ENCODE data around the gene RNF167. TPM values are rescaled to one million over a fixed set of nuclear protein-coding genes. Genes with fewer than 3 reads are reported as not detected.

RNF167 gene
- total RNA-seq, result 90.4 and 93.2 TPM in 2 replicates
- long read RNA-seq, partial matches to known transcripts, result 0 of 3 reads
- long read RNA-seq, other reads (novel, unspliced or antisense), result 1 of 3 reads

- TF ChIP-seq CTCF (conservative IDR thresholded peaks at IDR 0.05), result no peak
- DNase-seq (ENCODE audit: low read depth, low spot score), result peak; percentile 91
- Mint-ChIP-seq H3K4me1 (peaks cover 46% of the 10 kb centered on the region), H3K27ac (ENCODE audit: unreplicated experiment) (peak within 1 kb of the TSS; percentile 99), H3K36me3 (ENCODE audit: low read depth) (peaks cover 13% of the 10 kb centered on the region), H3K4me3 (peak within 1 kb of the TSS; percentile 96), H3K27me3 (ENCODE audit: low read depth) (peaks cover 6% of the 10 kb centered on the region), H3K9me3 (no peaks in the 10 kb centered on the region)
These were observed at the start of gene RNF167, which contains the start of gene SLC25A11 for GRCh38 chr17:4939796-4940554. TSS of gene RNF167 (plus strand) at chr17:4940268. CDS start at chr17:4940910, 642 bp downstream. TSS of gene SLC25A11 (minus strand) at chr17:4940046. CDS start at chr17:4939910, 136 bp downstream.

- H3K4me1 Mint-ChIP-seq, result no peaks in the 10 kb centered on the region
- no peaks in the 10 kb centered on the region for H3K9me3 Mint-ChIP-seq
- H3K4me3 Mint-ChIP-seq, result no peak overlapping the region
- H3K27ac Mint-ChIP-seq (ENCODE audit: unreplicated experiment), result no peak overlapping the region
- H3K36me3 Mint-ChIP-seq (ENCODE audit: low read depth), result no peaks in the 10 kb centered on the region
- TF ChIP-seq CTCF (conservative IDR thresholded peaks at IDR 0.05), result no peak
- H3K27me3 Mint-ChIP-seq (ENCODE audit: low read depth), result no peaks in the 10 kb centered on the region
- DNase-seq (ENCODE audit: low read depth, low spot score), result no peak
These were observed 48.4 kb upstream of the RNF167 start for GRCh38 chr17:4891411-4892410.

- no peak for TF ChIP-seq CTCF (conservative IDR thresholded peaks at IDR 0.05)
- H3K4me1 Mint-ChIP-seq, result no peaks in the 10 kb centered on the region
- H3K27ac Mint-ChIP-seq (ENCODE audit: unreplicated experiment), result no peak overlapping the region
- no peaks in the 10 kb centered on the region for H3K27me3 Mint-ChIP-seq (ENCODE audit: low read depth)
- DNase-seq (ENCODE audit: low read depth, low spot score), result no peak
- H3K36me3 Mint-ChIP-seq (ENCODE audit: low read depth), result no peaks in the 10 kb centered on the region
- H3K4me3 Mint-ChIP-seq, result no peak overlapping the region
- no peaks in the 10 kb centered on the region for H3K9me3 Mint-ChIP-seq
These were observed 47.4 kb upstream of the RNF167 start for GRCh38 chr17:4892499-4893221.

GRCh38 chr17:4893272-4893671, 46.8 kb upstream of the RNF167 start:
- Mint-ChIP-seq H3K27me3 (ENCODE audit: low read depth) (no peaks in the 10 kb centered on the region), H3K4me1 (peaks cover under 1% of the 10 kb centered on the region), H3K36me3 (ENCODE audit: low read depth) (no peaks in the 10 kb centered on the region), H3K4me3 (no peak overlapping the region), H3K9me3 (no peaks in the 10 kb centered on the region), H3K27ac (ENCODE audit: unreplicated experiment) (no peak overlapping the region)
- DNase-seq (ENCODE audit: low read depth, low spot score), result no peak
- TF ChIP-seq CTCF (conservative IDR thresholded peaks at IDR 0.05), result no peak
